Stomach (tissue), 9 donors: ENCODE results near the gene FA2H. TPM values are rescaled to one million over a fixed set of nuclear protein-coding genes. Genes with fewer than 3 reads are reported as not detected.

Experiments used
- DNase-seq, 2 donors: peaks; one replicate each; pipeline versions ENCODE4 v3.0.0 to v3.0.0-alpha.2; 2013 to 2019
- H3K27ac ChIP-seq, 5 donors: fragments of 200-600 bp in 4 of 5; sonication (generic) in 4 of 5; one replicate each; pipeline ENCODE4 v1.5.1; 2013 to 2019; ENCODE audit warnings: mild to moderate bottlenecking in 1 of 5, moderate library complexity in 1 of 5
- H3K27me3 ChIP-seq, 3 donors: fragments of 200-600 bp; sonication (generic); one replicate each; pipeline ENCODE4 v1.5.1; 2017 to 2019; ENCODE audit warnings: mixed run types in 1 of 3
- H3K36me3 ChIP-seq, 4 donors: fragments of 200-600 bp; sonication (generic); 1 replicate in 3 of 4; 2 replicates in 1 of 4; pipeline ENCODE4 v1.5.1; 2016 to 2019
- H3K4me1 ChIP-seq, 4 donors: fragments of 200-600 bp; sonication (generic); one replicate each; pipeline ENCODE4 v1.5.1; 2016 to 2019
- H3K4me3 ChIP-seq, 4 donors: fragments of 200-600 bp; sonication (generic) in 3 of 4; one replicate each; pipeline ENCODE4 v1.5.1; 2016 to 2019; ENCODE audit warnings: mild to moderate bottlenecking in 1 of 4
- H3K9me3 ChIP-seq, 4 donors: fragments of 200-600 bp; sonication (generic); one replicate each; pipeline ENCODE4 v1.5.1; 2016 to 2019
- EP300 ChIP-seq: sonication (generic); formaldehyde crosslinking; IDR thresholded peaks from one replicate; pipeline ENCODE4 v1.6.1; 2017; ENCODE audit warnings: antibody characterized with exemption
- POLR2A ChIP-seq, 4 donors: fragments of 450-650 bp; IDR thresholded peaks; one replicate each; pipeline ENCODE4 v1.6.1; 2016; ENCODE audit warnings: antibody characterized with exemption in 4 of 4, control low read depth in 2 of 4, mild to moderate bottlenecking in 1 of 4, moderate library complexity in 1 of 4
- POLR2AphosphoS5 ChIP-seq, 3 donors: sonication (generic); formaldehyde crosslinking; IDR thresholded peaks; one replicate each; pipeline ENCODE4 v1.6.1; 2016; ENCODE audit warnings: antibody characterized with exemption in 3 of 3
- WGBS, 5 donors: extraction: QIAGEN DNeasy Blood & Tissue Kit in 3 of 5; methylation state at CpG; one replicate each; pipeline versions ENCODE4 v1.1.5 to v1.1.7; 2013 to 2018; 5-methylcytosine and 5-hydroxymethylcytosine counted together
- intact Hi-C: fragments of 100-400 bp; cut with DNase I; formaldehyde crosslinking; loops from one replicate; pipeline ENCODE4 v1.15.1; 2023; ENCODE audit warnings: low total_unique reads
- polyA plus RNA-seq, 3 donors: library from polyadenylated mRNA; stranded (reverse); fragments of 200-250 nt; gene quantifications; one replicate each; pipeline ENCODE4 v1.2.3, GENCODE V29; 2013
- total RNA-seq, 5 donors: library from RNA; depleted of rRNA; stranded (reverse); fragments of >200 nt; gene quantifications; one replicate each; pipeline versions ENCODE4 v1.1.0 to v1.2.3, GENCODE V29; 2014 to 2016
- TF ChIP-seq, protein P1 (sequence below), 7 experiments: fragments of 450-650 bp in 4 of 7; fragments of 200-600 bp in 3 of 7; sonication (generic) in 3 of 7; IDR thresholded peaks; one replicate each; pipeline ENCODE4 v1.5.1; 2016 to 2019; ENCODE audit warnings: antibody characterized with exemption in 7 of 7, control low read depth in 2 of 7, mild to moderate bottlenecking in 1 of 7
- donor health status: healthy with polysubstance abuse.
- donor health status: Bipolar disorder and iron deficiency.
- donor health status: healthy.

The FA2H gene
- total and polyA plus RNA-seq, 8 donors = 1.8 to 64.2 (median 15.7) TPM

DNA sequence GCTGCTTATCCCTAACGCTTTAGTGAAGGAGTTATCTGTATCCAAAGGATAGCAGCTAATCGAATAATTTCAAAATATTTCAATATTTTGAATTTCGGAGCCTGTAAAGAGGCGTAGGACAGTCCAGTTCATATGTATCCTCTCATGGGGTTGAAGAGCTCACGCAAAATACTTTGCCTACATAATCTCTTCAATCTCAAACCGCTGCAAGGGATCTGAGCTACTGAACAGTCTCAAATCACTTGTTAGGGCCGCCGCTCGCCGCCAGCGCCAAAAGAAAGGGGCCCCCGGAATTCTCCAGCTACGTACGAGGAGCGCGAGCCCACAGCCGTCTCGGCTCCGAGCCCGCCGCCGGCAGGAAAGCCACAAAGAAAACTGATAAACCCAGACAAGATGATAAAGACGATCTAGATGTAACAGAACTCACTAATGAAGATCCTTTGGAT, 107.3 kb downstream of the FA2H start:
- Histone ChIP-seq H3K27me3 (no peaks in the 10 kb centered on the region), H3K9me3 (no peaks in the 10 kb centered on the region), H3K4me1 (peaks cover 7 to 31% (median 23%) of the 10 kb centered on the region in 4 donors), H3K27ac (peak overlapping the region in 4 of 5 donors; percentile 55 to 86 (median 80)), H3K36me3 (peaks cover 20 to 43% (median 35%) of the 10 kb centered on the region in 4 donors), H3K4me3 (peak overlapping the region; percentile 89 to 98 (median 96))
- DNase-seq = peak; percentile 34 to 67
- TF ChIP-seq POLR2AphosphoS5 (IDR thresholded peaks at IDR 0.05) = no peak
- TF ChIP-seq EP300 = no peak
- TF ChIP-seq, protein P1, sequence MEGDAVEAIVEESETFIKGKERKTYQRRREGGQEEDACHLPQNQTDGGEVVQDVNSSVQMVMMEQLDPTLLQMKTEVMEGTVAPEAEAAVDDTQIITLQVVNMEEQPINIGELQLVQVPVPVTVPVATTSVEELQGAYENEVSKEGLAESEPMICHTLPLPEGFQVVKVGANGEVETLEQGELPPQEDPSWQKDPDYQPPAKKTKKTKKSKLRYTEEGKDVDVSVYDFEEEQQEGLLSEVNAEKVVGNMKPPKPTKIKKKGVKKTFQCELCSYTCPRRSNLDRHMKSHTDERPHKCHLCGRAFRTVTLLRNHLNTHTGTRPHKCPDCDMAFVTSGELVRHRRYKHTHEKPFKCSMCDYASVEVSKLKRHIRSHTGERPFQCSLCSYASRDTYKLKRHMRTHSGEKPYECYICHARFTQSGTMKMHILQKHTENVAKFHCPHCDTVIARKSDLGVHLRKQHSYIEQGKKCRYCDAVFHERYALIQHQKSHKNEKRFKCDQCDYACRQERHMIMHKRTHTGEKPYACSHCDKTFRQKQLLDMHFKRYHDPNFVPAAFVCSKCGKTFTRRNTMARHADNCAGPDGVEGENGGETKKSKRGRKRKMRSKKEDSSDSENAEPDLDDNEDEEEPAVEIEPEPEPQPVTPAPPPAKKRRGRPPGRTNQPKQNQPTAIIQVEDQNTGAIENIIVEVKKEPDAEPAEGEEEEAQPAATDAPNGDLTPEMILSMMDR (IDR thresholded peaks at IDR 0.05) = no peak
- no peak for TF ChIP-seq POLR2A (IDR thresholded peaks at IDR 0.05)
- intact Hi-C loops = no loop called here
- WGBS, 5 donors = 0 to 3% (median 1%) methylated on average over 23 of the region's 23 CpGs

DNA sequence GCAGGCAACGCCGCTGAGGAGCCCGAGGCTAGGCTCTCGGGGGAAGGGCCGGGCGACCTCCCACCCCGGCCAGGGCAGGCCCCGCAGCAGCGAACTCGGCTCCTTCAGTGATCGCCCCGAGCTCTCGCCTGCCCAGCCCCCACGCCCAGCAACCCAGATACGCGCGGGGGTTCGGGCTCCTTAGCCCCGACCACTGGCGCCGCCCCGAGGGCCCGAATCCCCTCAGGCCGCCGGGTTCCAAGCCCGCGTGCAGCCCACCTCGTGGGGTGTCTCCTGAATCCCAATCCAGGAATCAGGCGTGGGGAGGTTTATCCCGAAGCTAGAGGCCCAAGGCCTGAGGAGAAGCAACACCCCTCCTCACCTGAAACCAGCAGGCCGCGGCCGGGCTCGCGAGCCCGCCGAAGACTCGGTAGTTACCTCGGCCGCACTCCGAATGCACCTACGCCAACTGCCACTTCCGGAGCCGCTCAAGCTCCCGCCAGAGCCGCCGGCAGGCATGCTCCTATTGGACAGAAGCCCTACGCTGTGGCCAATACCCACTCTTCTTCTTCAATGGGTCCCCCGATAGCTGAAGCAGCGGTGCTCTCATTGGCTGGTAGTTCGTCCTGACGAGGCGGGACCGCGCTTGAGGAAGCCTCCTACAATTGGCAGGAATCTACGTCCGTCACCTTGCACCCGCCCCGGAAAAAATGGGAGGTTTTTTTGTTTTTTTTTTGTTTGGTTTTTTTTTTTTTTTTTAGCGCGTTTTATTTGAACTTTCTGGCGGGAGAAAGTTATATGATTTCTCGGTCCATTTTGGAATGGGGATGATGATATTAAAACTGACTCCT, 108.0 kb downstream of the FA2H start, which contains the start of gene RFWD3:
RFWD3 (minus strand) TSS at position 453 of the 830 bp plus-strand sequence. CDS start 5,428 bp downstream, outside the sequence.
- no peak for TF ChIP-seq EP300
- TF ChIP-seq POLR2A (IDR thresholded peaks at IDR 0.05) = peak in 1 of 4 donors; percentile 22
- peak; percentile 35 to 85 (median 77) for TF ChIP-seq POLR2AphosphoS5 (IDR thresholded peaks at IDR 0.05)
- TF ChIP-seq, protein P1 (IDR thresholded peaks at IDR 0.05) = no peak
- DNase-seq = peak; percentile 98 to 99
- peaks cover 7 to 31% (median 23%) of the 10 kb centered on the region in 4 donors for H3K4me1 ChIP-seq
- no peaks in the 10 kb centered on the region for H3K9me3 ChIP-seq
- peak within 1 kb of the TSS; percentile 81 to 91 (median 85) for H3K27ac ChIP-seq
- 0% methylated on average over 39 to 63 of the region's 63 CpGs for WGBS, 5 donors
- H3K4me3 ChIP-seq = peak within 1 kb of the TSS; percentile 89 to 98 (median 96)
- no peaks in the 10 kb centered on the region for H3K27me3 ChIP-seq
- intact Hi-C loops = no loop called here
- H3K36me3 ChIP-seq = peaks cover 15 to 40% (median 30%) of the 10 kb centered on the region in 4 donors

DNA sequence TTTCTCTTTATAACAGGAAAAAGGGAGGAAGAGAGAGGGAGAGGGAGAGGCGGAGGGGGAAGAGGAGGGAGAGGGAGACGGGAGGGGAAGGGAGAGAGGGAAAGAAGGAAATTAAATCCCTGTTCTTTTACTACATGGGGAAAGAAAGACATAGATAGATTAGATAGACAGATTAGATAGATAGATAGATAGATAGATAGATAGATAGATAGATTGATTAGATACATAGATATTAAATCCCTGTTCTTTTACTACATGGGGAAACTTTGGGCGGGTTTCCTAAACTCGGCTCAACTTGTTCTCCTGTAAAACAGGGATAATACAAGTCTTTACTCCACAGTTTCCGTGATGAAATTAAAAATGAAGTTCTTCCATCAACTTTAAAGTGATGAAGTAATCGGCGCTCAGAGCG, 108.6 kb downstream of the FA2H start:
- H3K9me3 ChIP-seq = no peaks in the 10 kb centered on the region
- H3K4me3 ChIP-seq = peak overlapping the region; percentile 89 to 98 (median 96)
- TF ChIP-seq, protein P1 (IDR thresholded peaks at IDR 0.05) = no peak
- TF ChIP-seq POLR2AphosphoS5 (IDR thresholded peaks at IDR 0.05) (no peak), POLR2A (IDR thresholded peaks at IDR 0.05) (no peak), EP300 (no peak)
- 2 to 12% (median 9%) methylated on average over 8 of the region's 8 CpGs for WGBS, 5 donors
- DNase-seq = no peak
- no peaks in the 10 kb centered on the region for H3K27me3 ChIP-seq
- H3K4me1 ChIP-seq = peaks cover 7 to 31% (median 25%) of the 10 kb centered on the region in 4 donors
- intact Hi-C loops = no loop called here
- H3K36me3 ChIP-seq = peaks cover 16 to 40% (median 31%) of the 10 kb centered on the region in 4 donors
- H3K27ac ChIP-seq = peak overlapping the region; percentile 81 to 91 (median 85)

Other genes starting within 250 kb of the FA2H start
- 100 to 1,000 TPM in 1 of 5 donors, 10 to 100 TPM in 4; 35.3 to 151 (median 83.6) TPM for gene GLG1, start 167.7 kb downstream of the FA2H start, total RNA-seq
- 10 to 100 TPM in 2 of 3 donors, 1 to 10 TPM in 1; 7.6 to 18.8 (median 14.6) TPM for gene GLG1, start 167.7 kb downstream of the FA2H start, polyA plus RNA-seq
- 10 to 100 TPM; 11.0 to 65.6 (median 16.3) TPM for gene RFWD3, start 107.9 kb downstream of the FA2H start, total RNA-seq
- gene RFWD3, start 107.9 kb downstream of the FA2H start, polyA plus RNA-seq = 1 to 10 TPM; 4.1 to 6.7 (median 4.5) TPM
- 10 to 100 TPM in 3 of 5 donors, 1 to 10 TPM in 2; 6.7 to 23.3 (median 11.6) TPM for gene MLKL, start 74.0 kb downstream of the FA2H start, total RNA-seq
- gene MLKL, start 74.0 kb downstream of the FA2H start, polyA plus RNA-seq = 10 to 100 TPM in 1 of 3 donors, 1 to 10 TPM in 2; 7.3 to 17.4 (median 8.1) TPM
- 100 to 1,000 TPM in 3 of 5 donors, 10 to 100 TPM in 2; 25.5 to 266 (median 105) TPM for gene WDR59, start 210.3 kb upstream of the FA2H start, total RNA-seq
- gene WDR59, start 210.3 kb upstream of the FA2H start, polyA plus RNA-seq = 10 to 100 TPM; 12.1 to 27.7 (median 22.8) TPM
- gene ZNRF1, start 224.2 kb upstream of the FA2H start, total RNA-seq = 10 to 100 TPM in 4 of 5 donors, 1 to 10 TPM in 1; 8.8 to 40.1 (median 18.7) TPM
- gene ZNRF1, start 224.2 kb upstream of the FA2H start, polyA plus RNA-seq = 10 to 100 TPM in 2 of 3 donors, 1 to 10 TPM in 1; 9.7 to 14.2 (median 13.8) TPM